GM18909 (cell line): ENCODE results near the gene GYPC.
"Not testable (repeated sequence)": the region's sequence is repeated elsewhere in the genome, so short reads cannot be mapped to it uniquely, and the experiment has no call there.

Experiments used
- ATAC-seq: cut with Tn5 transposase; IDR thresholded peaks from one replicate; pipeline ENCODE4 v1.9.1; 2021; ENCODE audit warnings: mild to moderate bottlenecking; ENCODE audit not compliant: unreplicated experiment, poor library complexity

The GYPC gene, protein sequence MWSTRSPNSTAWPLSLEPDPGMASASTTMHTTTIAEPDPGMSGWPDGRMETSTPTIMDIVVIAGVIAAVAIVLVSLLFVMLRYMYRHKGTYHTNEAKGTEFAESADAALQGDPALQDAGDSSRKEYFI

DNA sequence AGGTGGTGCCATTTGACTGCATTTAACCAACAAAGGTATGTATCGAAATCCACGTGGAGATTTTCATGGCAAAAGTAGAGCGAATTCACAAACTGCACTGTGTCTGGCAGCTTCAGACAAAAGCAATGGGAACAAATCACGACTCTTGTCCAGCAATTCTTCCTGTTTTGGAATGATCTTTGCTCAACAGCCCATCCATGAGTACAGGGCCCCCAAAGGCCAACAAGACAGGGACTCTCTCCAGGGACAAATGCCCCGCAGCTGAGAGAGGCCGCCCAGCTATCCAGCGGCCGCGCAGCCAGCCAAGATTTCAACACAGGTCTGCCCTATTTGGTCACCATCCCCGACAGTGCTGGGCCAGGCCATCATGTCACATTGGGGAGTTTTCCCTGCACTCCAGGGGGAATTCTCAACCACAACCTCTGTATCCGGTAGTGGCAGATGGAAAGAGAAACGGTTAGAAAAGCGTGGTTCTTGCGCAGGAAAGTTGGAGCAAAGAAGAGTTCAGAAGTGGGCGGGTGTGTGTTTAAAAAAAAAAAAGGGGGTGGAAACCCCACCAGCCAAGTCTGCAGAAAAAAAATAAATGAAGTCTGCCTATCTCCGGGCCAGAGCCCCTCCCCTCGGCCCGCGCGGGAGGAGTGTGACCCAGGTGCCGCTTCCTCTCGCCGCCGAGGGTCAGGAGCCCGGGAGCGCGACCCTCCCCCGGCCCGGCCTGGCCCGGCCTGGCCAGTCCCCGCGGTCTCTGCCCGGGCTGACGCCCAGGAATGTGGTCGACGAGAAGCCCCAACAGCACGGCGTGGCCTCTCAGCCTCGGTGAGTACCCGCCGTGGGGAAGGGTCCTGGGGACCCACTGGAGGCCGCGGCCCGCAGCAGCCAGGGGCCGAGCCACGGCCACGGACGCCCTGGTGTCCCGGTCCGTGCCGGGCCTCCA, at the start of gene GYPC:
TSS of gene GYPC (plus strand) at position 659 of the 931 bp plus-strand sequence. CDS start at position 765, 106 bp downstream.
- peak; percentile 42 for ATAC-seq

DNA sequence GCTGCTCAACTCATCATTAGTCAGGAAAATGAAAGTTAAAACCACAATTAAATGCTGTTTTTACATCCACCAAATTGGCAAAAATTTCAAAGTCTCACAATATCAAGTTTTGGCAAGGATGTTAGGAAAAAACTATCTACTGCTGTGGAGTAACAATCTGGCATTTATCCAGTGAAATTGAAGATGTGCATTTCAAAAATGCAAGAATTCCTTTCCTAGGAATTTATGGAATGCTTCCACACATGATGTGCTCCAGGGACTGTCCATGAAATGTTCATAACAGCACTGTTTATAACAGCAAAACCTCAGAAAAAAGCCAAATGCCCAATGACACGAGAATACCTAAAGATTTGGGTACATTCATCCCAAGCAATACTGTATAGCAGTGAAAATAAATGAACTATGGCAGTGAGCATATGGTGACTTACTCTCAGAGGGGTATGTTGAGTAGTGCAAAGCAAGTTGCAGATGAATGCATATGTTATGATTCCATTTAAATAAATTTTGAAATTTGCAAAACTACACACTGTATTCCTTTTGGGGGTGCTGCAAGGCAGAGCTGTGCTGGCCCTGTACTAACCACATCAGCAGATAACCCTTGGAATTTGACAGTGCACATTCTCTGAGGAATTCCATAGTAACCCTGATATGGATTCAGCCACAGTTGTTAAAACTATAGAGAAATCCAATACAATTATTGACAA, 41.3 kb upstream of the GYPC start:
- no peak for ATAC-seq

DNA sequence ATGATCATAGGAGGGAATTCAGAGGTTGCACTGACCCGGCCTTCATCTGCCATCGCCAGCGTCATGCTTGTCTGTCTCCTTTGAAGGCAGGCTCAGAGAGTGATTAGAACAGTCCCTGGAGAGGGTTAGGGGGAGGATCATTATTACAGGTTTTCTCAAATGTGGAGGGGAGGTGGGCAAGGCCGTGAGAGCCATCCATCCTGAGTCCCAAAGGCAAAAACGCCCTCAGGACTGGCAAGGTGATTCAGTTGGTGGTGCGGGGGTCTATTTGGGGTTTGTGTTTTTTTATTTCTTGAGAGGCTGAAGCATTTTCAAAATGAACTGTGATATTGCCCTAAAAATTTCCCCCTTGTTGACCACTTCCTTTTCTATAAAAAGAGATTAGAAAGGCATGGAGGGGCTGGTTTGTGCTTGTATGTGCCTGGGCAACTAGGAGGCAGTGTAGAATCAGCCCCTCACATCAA, 39.3 kb upstream of the GYPC start:
- peak; percentile 74 for ATAC-seq

DNA sequence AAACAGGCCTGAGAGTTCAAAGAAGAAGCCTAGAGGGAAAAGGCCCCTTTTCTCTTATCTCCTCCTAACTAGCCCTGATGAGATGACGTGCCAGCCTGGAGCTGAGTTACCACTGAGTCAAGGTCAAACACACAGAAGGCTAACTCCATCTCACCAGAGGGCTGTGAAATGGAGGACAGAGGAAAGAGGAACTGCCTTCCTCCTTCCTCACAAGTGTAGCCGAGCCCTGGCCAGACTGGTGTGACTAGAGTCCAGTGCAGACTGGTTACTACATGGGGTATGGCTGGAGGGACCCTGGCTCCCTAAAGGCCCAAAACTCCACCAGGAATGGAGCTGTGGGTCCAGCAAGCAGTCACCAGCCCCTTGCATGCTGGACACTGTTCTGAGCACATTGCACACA, 35.7 kb upstream of the GYPC start:
- no peak for ATAC-seq

DNA sequence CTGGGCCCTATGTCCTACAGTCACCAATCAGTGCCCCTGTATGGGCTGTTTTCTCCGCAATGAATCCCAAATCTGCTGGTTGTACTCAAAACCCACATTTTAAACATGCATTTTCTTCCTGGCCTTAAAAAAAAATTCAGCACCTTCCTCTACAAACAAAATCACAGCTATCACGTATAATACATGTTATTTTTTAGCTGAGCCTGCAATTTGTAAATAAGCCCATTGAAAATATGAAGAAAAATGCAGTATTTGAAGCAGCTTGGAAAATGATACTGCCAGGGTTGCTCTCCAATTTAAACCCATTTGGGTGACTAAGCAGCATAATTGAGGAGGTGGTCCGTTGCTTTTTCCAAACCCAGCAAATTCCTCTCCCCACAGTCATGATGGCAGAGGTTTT, 33.0 kb upstream of the GYPC start:
- ATAC-seq = no peak

DNA sequence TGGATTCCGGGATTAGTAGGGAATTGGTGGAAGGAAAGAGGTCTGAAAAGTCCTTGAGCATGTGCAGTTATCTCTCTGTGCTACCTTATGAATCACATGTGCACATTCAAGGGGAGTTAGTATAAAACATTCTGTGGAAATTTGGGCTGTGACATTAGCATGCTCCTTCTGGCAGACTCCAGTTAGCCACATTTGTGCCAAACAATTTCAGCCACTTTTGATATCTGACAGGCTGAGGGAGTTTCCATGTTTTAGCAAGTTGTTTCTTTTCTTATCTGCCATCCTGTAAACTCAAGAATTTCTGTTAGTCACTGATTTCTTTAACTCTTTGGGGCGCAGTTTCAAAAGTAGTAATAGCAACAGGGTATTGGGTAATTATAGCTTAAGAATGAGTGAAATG, 28.3 kb upstream of the GYPC start:
- no peak for ATAC-seq

DNA sequence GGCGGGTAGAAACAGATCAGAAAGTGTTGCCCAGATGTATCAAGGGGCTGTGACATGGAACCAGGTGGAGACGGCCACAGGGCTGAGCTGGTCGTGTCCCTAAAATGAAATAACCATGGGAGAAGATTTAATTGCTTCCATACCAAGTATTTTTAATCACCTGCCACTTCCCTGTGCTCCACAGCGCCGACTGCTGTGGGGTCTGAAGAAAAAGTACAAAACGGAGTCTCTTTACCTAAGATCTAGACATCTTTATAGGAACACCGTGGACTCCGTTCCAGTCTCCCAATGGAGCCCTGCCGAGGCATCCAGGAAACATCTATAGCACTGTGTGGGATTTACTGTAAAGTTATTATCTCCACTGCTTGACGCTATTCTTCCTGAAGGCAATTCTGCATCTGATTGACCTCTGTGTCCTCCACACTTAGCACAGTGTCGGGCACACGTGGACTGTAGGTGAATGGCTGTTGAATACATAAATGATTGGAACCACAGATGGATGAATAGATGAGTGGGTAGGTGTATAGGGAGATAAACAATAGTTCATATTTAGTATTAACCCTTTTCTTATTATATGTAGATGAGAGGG, 21.6 kb upstream of the GYPC start:
- ATAC-seq = no peak

DNA sequence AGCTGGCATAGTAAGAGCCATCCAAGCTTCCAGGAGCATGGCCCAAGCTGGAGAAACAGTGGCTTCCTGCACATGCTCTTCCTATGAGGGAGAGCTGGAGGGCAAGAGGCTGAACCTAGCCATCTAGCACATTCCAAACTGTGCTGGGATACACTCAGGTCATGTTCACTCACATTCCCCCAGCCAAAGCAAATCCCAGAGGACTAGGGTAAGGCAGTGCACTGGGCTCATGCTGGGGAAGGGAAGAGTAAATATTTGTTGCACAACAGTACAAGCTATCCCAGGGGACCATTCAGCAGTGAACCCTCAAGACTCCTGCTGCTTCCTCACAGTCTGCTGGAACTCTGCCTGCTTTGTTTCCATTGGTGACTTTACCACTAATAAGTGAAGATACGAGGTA, 20.7 kb upstream of the GYPC start:
- no peak for ATAC-seq

DNA sequence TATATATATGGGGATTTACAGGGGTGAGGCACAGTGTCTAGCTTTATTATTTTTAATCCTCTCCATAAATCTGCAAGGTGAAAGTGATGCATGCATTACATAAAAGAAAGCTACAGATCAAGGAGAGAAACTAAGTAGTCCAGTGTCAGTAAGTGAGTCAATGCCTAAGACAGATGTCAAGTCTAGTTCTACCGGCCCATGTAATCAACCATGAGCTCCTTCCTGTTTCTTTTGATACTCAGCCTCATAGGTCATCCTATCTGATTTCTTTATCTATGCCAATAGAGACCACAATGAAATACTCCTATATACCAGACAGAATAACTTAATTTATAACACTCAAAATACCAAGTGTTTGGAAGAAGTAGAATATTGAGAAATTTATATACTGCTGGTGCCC, 20.2 kb upstream of the GYPC start:
- ATAC-seq = no peak

DNA sequence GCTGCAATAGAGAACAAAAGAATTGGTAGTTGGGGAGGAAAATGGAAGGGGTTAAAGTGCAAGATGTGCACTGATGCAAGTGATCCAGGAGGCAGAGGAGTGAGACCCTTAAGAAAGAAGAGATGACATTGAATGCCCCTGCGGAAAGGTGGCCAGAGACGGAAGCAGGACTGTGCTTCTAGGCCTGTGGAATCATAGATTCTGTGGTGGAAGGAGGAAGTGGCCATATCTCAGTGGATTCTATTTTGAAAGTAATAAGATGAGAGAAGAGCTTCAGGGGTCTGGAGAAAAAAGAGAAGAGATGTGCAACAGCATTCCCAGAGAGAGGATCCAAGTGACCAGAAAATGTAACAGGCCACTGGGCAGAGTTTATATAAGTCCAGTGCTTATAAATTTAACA, 18.6 kb upstream of the GYPC start:
- no peak for ATAC-seq

DNA sequence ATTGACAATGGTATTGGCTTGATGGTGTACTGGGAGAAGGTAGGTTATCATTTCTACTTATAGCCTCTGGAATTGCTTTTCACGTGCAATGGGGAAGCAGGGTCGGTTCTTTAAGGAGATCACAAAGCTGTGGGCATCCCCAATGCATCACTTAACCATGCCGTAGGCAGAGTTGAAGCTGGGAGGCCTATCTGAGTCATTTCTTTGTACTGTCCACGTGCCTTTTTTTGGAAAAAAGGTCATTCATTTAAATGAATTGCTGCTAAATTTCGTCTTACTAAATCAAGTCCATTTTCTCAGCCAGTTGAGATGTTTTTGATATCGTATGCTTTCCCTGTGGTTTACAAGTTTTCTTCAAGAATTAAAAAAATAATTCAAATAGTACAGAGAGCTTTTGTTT, 17.2 kb upstream of the GYPC start:
- no peak for ATAC-seq

DNA sequence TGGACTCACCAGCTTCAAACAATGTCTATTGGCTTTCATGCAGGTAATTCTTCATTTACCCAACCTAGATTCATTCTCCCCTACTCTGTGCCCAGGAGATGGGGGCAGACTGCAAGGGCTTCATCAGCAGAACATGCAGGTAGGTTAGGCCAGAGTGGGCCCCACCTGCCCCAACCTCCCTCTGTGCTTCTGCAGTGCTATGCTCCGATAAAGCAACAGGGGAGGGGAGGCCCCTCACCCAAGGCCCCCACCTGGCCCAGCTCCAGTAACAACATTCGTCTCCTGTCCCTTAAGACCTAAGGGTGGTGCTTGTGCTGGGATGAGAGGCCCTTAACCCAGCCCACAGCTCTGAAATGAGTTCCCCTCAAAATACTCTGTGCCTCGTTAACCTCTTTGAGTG, 16.7 kb upstream of the GYPC start:
- no peak for ATAC-seq

DNA sequence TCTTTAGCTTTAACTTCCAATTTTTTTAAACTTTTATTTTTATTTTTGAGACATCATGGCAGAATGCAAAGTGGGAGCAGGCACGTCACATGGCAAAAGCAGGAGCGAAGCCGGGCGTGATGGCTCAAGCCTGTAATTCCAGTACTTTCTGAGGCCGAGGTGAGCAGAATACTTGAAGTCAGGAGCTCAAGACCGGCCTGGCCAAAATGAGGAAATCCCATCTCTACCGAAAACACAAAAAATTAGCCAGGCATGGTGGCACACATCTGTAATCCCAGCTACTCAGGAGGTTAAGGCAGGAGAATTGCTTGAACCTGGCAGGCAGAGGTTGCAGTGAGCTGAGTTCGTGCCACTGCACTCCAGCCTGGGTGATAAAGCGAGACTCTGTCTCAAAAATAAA, 14.7 kb upstream of the GYPC start:
- ATAC-seq = peak; percentile 67

DNA sequence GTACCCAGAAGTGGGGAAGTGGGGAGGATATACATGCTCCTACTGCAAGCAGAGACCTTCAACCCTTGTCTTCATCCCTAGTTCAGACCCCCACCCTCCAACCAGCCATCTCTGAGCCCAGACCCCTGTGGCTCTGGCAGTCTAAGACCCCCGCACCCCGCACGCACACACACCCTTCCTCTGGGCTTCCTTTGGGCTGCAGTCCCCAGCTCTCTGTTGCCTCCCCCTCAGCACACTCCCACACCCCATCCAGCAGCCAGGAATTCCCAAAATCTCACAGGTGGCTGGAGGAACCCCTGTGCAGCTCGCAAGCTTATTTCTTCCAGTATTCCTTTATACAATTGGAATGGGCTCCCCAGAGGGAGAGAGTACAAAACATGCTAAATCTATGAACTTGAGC, 13.9 kb upstream of the GYPC start:
- ATAC-seq = no peak

DNA sequence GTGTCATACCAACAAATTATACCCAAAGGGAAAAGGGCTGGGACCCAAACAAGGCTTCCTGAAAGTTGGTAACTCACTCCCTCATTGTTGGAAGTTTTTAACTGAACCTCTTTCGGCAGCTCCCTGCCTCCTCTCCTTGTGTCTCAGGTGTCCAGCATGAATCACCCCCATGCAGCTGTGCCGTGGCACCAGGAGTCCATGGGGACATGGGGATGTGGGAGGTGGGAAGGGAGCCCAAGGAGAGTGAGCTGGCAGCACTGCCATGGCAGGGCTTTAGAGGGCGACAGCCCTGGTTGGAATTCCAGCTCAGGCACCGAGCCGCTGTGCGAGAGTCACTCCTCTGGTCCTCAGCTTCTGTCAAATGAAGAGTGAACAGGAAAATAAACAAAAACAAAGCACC, 12.5 kb upstream of the GYPC start:
- ATAC-seq = no peak

DNA sequence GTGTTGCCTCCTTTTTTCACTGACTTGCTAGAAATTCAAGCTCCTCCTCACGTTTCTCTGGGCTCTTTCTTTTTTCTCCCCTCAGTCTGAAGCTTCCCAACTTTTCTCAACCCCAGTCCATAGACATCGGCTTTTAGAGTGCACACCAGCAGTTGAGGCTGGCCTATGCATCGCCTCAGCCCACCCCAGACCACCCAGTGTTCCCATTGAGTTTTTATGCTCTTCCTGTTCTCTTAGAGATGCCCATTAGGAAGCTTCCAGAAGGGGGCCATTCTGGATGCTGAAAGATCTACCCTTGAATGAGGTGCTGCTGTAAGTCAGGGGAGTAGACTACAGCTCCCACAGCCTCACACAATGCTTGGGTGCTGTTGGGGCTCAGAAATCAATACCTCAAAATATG, 12.0 kb upstream of the GYPC start:
- ATAC-seq = no peak

DNA sequence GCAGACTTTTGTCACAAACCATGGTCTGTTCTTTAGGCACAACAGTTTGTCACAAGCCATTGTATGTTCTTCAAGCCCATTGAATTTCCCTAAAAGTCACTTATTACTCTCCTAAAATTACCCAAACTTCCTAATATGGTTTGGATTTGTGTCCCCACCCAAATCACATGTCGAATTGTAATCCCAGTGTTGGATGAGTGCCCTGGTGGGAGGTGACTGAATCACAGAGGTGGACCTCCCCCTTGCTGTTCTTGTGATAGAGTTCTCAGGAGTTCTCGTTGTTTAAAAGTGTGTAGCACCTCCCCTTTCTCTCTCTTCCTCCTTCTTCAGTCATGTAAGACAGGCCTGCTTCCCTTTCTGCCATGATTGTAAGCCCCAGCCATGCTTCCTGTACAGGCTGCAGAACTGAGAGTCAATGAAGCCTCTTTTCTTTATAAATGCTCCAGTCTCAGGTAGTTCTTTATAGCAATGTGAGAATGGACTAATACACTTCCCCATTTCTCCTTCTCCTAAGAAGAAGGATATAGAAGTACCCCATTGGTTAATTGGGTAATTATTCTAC, 11.2 kb upstream of the GYPC start:
- peak; percentile 85 for ATAC-seq

DNA sequence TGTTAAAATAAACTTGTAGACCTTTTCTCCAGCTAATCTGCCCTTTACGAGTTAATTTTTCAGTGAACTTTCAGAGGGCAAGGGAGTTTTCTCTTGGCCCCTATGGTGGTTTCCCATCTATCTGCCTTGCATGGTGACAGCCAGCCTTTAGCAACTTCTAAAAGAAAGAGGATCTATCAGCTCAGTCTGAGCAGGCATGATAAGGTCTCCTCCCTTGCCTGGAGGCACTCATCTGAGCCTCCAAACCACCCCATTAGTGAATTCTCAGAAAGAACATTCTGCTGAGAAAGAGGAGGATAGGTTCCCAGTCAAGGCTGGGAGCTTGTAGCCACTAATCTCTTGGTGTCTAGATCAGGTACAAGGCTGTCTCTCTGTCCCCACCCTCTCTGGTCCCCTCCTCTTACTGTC, 10.7 kb upstream of the GYPC start:
- peak; percentile 56 for ATAC-seq

DNA sequence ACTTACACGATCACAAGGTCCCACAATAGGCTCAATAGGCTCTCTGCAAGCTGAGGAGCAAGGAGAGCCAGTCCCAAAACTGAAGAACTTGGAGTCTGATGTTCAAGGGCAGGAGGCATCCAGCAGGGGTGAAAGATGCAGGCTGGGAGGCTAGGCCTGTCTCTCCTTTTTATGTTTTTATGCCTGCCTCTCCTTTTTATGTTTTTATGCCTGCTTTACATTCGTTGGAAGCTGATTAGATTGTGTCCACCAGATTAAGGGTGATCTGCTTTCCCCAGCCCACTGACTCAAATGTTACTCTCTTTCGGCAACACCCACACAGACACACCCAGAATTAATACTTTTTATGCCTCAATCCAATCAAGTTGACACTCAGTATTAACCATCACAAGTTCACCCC, 9.9 kb upstream of the GYPC start:
- ATAC-seq = no peak

DNA sequence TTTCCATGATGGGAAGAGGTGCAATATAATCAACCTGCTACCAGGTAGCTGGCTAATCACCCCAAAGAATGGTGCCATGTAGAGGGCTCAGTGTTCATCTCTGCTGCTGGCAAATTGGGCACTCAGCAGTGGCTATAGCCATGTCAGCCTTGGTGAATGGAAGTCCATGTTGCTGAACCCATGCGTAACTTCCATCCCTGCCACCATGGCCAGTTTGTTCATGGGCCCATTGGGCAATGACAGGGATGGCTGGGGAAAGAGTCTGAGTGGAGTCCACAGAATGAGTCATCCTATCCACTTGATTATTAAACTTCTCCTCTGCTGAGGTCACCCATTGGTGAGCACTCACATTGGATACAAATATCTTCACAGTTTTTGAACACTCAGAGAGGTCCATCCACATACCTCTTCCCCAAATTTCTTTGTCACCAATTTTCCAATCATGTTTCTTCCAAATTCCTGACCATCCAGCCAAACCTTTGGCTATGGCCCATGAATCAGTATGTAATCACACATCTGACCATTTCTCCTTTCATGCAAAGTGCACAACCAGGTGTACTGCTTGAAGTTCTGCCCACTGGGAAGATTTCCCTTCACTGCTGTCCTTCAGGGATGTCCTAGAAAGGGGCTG, 8.1 kb upstream of the GYPC start:
- not testable (repeated sequence) for ATAC-seq
